ENCODE measurements around the gene NACA. TPM values are rescaled to one million over a fixed set of nuclear protein-coding genes. Genes with fewer than 3 reads are reported as not detected.
A peak's percentile ranks its signal among the peaks of the same experiment; 100 is the strongest.
"Not testable (repeated sequence)": the region's sequence is repeated elsewhere in the genome, so short reads cannot be mapped to it uniquely, and the experiment has no call there.

The NACA gene
- total and polyA plus RNA-seq, 7 donors, result 1,056 to 2,405 (median 1,536) TPM

DNA sequence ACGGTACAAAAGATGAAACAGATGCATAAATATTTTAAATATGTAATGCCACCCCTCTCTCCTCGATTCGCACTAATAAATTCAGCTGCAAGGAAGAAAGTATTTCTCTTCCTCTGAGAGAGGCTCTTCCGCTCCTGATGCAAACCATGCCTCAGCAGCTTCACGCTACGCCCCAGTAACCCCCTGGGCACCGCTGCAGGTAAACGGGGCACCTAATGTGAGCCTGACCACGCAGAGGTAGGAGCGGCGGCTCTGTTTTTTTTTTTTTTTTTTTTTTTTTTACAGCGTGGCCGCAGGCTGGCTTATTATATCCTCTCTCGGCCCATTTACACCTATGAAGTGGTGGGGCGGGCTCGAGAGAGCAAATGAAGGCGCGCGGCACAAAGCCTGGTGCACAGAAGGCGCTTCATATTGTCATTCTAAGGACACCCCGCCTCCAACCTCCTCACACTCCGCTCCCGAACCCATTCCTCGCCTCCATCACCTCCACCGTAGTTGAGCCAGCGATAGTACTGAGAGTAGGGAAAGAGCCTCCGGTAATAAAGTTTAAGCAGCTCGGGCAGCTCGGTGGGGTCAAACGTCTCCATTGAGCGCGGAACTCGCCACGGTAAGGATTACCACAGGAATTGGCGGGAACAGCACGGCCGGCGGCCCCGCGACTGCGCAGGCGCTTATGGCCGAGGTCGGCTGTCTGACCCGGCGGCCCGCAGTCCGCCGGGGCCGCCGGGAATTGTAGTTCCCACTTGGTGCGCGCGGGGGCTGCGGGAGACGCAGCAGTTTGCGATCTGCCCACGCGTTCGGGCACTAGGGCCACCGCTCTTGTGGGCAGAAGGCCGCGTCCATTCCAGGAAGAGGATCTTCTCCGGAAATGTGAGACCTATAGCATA lies 26.9 kb upstream of the NACA start, which contains the start of gene PRIM1:
TSS of gene PRIM1 (minus strand) at position 612 of the 887 bp plus-strand sequence. CDS start at position 587, 25 bp downstream.
- 0% methylated on average over 64 of the region's 64 CpGs for WGBS, 2 donors
- Histone ChIP-seq H3K4me1 (peaks cover 0 to 10% (median 7%) of the 10 kb centered on the region in 4 donors), H3K9me3 (no peaks in the 10 kb centered on the region), H3K36me3 (no peaks in the 10 kb centered on the region), H3K27me3 (no peaks in the 10 kb centered on the region), H3K4me3 (peak within 1 kb of the TSS; percentile 66 to 84 (median 74)), H3K27ac (peak within 1 kb of the TSS; percentile 73 to 80 (median 76))
- peak; percentile 90 for DNase-seq
- TF ChIP-seq POLR2AphosphoS5 (IDR thresholded peaks at IDR 0.05) (peak; percentile 25 to 78 (median 50)), CTCF (IDR thresholded peaks at IDR 0.05) (peak in 1 of 4 experiments; percentile 37), EP300 (IDR thresholded peaks at IDR 0.05) (no peak), POLR2A (IDR thresholded peaks at IDR 0.05) (no peak)
- intact Hi-C loops (cut with DNase I), result no loop called here

DNA sequence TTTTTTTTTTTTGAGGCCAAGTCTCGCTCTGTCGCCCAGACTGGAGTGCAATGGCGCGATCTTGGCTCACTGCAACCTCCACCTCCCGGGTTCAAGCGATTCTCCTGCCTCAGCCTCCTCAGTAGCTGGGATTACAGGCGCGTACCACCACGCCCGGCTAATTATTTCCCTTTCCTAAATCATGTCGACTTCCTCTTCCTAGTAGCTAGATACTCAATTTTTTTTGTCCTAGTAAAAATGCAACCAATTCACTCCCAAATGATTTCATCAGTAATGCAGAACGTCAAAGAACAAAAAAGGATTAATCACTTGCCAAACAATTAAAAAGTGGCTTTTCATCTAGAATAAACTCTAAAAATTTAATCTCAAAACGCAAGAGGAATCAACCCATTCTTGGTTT lies 25.5 kb upstream of the NACA start:
- peaks cover 0 to 13% (median 0%) of the 10 kb centered on the region in 4 donors for H3K36me3 ChIP-seq
- 80 to 84% methylated on average over 13 of the region's 13 CpGs for WGBS, 2 donors
- H3K4me3 ChIP-seq; DNase-seq; intact Hi-C loops (cut with DNase I); H3K4me1 ChIP-seq; H3K27ac ChIP-seq; H3K9me3 ChIP-seq; H3K27me3 ChIP-seq: not testable (repeated sequence)

DNA sequence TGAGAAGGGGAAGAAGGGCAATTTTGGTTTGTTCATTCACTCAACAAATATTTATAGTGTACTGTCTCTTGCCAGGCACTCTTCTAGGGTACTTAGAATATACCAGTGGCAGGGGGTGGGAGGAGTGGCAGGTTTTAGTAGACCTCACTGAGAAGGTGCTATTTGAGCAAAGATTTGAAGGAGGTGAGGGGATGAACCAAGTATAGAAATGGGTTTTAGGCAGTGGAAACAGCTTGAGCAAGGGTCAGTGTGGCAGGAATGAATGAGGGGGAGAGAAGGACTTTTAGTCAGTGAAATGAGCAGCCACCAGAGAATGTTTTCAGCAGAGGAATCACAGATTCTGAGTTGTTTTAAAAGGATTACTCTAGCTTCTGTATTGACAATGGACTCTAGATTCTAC lies 24.8 kb upstream of the NACA start:
- TF ChIP-seq POLR2A (IDR thresholded peaks at IDR 0.05) (no peak), CTCF (IDR thresholded peaks at IDR 0.05) (no peak), EP300 (IDR thresholded peaks at IDR 0.05) (no peak), POLR2AphosphoS5 (IDR thresholded peaks at IDR 0.05) (no peak)
- DNase-seq, result no peak
- Histone ChIP-seq H3K36me3 (peaks cover 0 to 21% (median 0%) of the 10 kb centered on the region in 4 donors), H3K4me3 (no peak overlapping the region), H3K27ac (no peak overlapping the region), H3K27me3 (no peaks in the 10 kb centered on the region), H3K4me1 (peaks cover 0 to 10% (median 7%) of the 10 kb centered on the region in 4 donors), H3K9me3 (no peaks in the 10 kb centered on the region)
- intact Hi-C loops (cut with DNase I), result no loop called here

- Histone ChIP-seq H3K27me3 (no peaks in the 10 kb centered on the region), H3K4me3 (no peak overlapping the region), H3K36me3 (peaks cover 0 to 26% (median 0%) of the 10 kb centered on the region in 4 donors), H3K4me1 (peaks cover 0 to 10% (median 7%) of the 10 kb centered on the region in 4 donors), H3K27ac (no peak overlapping the region), H3K9me3 (no peaks in the 10 kb centered on the region)
- no peak for DNase-seq
- 43 to 47% methylated on average over 2 of the region's 2 CpGs for WGBS, 2 donors
- intact Hi-C loops (cut with DNase I), result no loop called here
- no peak for TF ChIP-seq CTCF (IDR thresholded peaks at IDR 0.05)
- no peak for TF ChIP-seq EP300 (IDR thresholded peaks at IDR 0.05)
- TF ChIP-seq POLR2A (IDR thresholded peaks at IDR 0.05), result no peak
- TF ChIP-seq POLR2AphosphoS5 (IDR thresholded peaks at IDR 0.05), result no peak
Measured at GRCh38 chr12:56749359-56749758, 24.3 kb upstream of the NACA start.

- no peak for DNase-seq
- H3K9me3 ChIP-seq, result no peaks in the 10 kb centered on the region
- intact Hi-C loops (cut with DNase I), result no loop called here
- peaks cover 0 to 15% (median 10%) of the 10 kb centered on the region in 4 donors for H3K4me1 ChIP-seq
- no peak for TF ChIP-seq POLR2AphosphoS5 (IDR thresholded peaks at IDR 0.05)
- TF ChIP-seq EP300 (IDR thresholded peaks at IDR 0.05), result no peak
- no peak for TF ChIP-seq CTCF (IDR thresholded peaks at IDR 0.05)
- TF ChIP-seq POLR2A (IDR thresholded peaks at IDR 0.05), result no peak
- WGBS, 2 donors, result 96% methylated on average over 11 of the region's 11 CpGs
- H3K27ac ChIP-seq, result no peak overlapping the region
- H3K27me3 ChIP-seq, result no peaks in the 10 kb centered on the region
- no peak overlapping the region for H3K4me3 ChIP-seq
- H3K36me3 ChIP-seq, result peaks cover 0 to 27% (median 0%) of the 10 kb centered on the region in 4 donors
Measured at GRCh38 chr12:56728139-56728861, 3.2 kb upstream of the NACA start.

DNA sequence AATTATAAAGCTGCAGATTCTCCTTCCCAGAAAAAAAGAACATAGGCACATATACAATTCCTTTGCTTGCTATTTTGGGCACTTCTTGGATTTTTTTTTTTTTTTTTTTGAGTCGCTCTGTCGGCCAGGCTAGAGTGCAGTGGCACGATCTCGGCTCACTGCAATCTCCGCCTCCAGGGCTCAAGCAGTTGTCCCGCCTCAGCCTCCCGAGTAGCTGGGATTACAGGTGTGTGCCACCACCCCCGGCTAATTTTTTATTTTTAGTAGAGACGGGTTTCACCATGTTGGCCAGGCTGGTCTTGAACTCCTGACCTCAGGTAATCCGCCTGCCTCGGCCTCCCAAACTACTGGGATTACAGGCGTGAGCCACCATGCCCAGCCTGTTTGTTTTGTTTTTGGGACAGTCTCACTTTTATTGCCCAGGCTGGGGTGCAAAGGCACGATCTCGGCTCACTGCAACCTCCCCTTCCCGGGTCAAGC lies 1.1 kb upstream of the NACA start:
- H3K27ac ChIP-seq, result peak overlapping the region; percentile 88 to 96 (median 90)
- peak overlapping the region in 1 of 4 donors; percentile 78 for H3K4me3 ChIP-seq
- peaks cover 0 to 36% (median 31%) of the 10 kb centered on the region in 4 donors for H3K4me1 ChIP-seq
- 93 to 94% methylated on average over 15 of the region's 15 CpGs for WGBS, 2 donors
- H3K9me3 ChIP-seq; intact Hi-C loops (cut with DNase I); DNase-seq; H3K27me3 ChIP-seq: not testable (repeated sequence)
- peaks cover 0 to 34% (median 2%) of the 10 kb centered on the region in 4 donors for H3K36me3 ChIP-seq
